HG03565 (cell line): ENCODE data around the gene ST3GAL4.

Experiments
- ATAC-seq: cut with Tn5 transposase; IDR thresholded peaks from one replicate; pipeline ENCODE4 v1.9.1; 2021; ENCODE audit warnings: mild to moderate bottlenecking, moderate library complexity; ENCODE audit not compliant: unreplicated experiment

The ST3GAL4 gene

GRCh38 chr11:126405374-126405773 lies 49.9 kb downstream of the ST3GAL4 start:
- no peak for ATAC-seq

- ATAC-seq, result no peak
Observed at GRCh38 chr11:126405906-126406305, 50.4 kb downstream of the ST3GAL4 start.

GRCh38 chr11:126406368-126406767 lies 50.9 kb downstream of the ST3GAL4 start:
- ATAC-seq, result no peak

- ATAC-seq, result no peak
Observed at GRCh38 chr11:126407101-126407521, 51.6 kb downstream of the ST3GAL4 start.

GRCh38 chr11:126407682-126408288 lies 52.3 kb downstream of the ST3GAL4 start:
- ATAC-seq, result no peak

- ATAC-seq, result no peak
Observed at GRCh38 chr11:126408496-126408895, 53.0 kb downstream of the ST3GAL4 start.

GRCh38 chr11:126408901-126409619 lies 53.6 kb downstream of the ST3GAL4 start:
- ATAC-seq, result no peak

- no peak for ATAC-seq
Observed at GRCh38 chr11:126409620-126409985, 54.1 kb downstream of the ST3GAL4 start.

GRCh38 chr11:126410649-126411048 lies 55.2 kb downstream of the ST3GAL4 start:
- ATAC-seq, result no peak

GRCh38 chr11:126411971-126412381 lies 56.5 kb downstream of the ST3GAL4 start:
- ATAC-seq, result no peak

- ATAC-seq, result no peak
Observed at GRCh38 chr11:126413426-126413825, 57.9 kb downstream of the ST3GAL4 start.

- no peak for ATAC-seq
Observed at GRCh38 chr11:126413843-126414405, 58.4 kb downstream of the ST3GAL4 start.

GRCh38 chr11:126414615-126415014 lies 59.1 kb downstream of the ST3GAL4 start:
- no peak for ATAC-seq

GRCh38 chr11:126415128-126415527 lies 59.6 kb downstream of the ST3GAL4 start:
- no peak for ATAC-seq

GRCh38 chr11:126415669-126416420 lies 60.4 kb downstream of the ST3GAL4 start:
- ATAC-seq, result no peak

- peak; percentile 50 for ATAC-seq
Observed at GRCh38 chr11:126416542-126417090, 61.1 kb downstream of the ST3GAL4 start.

- no peak for ATAC-seq
Observed at GRCh38 chr11:126417091-126417862, 61.8 kb downstream of the ST3GAL4 start.

- ATAC-seq, result no peak
Observed at GRCh38 chr11:126418887-126419286, 63.4 kb downstream of the ST3GAL4 start.

GRCh38 chr11:126419801-126420697 lies 64.6 kb downstream of the ST3GAL4 start:
- peak; percentile 89 for ATAC-seq
